Measurements from ENCODE around the gene NTRK2.

DNA sequence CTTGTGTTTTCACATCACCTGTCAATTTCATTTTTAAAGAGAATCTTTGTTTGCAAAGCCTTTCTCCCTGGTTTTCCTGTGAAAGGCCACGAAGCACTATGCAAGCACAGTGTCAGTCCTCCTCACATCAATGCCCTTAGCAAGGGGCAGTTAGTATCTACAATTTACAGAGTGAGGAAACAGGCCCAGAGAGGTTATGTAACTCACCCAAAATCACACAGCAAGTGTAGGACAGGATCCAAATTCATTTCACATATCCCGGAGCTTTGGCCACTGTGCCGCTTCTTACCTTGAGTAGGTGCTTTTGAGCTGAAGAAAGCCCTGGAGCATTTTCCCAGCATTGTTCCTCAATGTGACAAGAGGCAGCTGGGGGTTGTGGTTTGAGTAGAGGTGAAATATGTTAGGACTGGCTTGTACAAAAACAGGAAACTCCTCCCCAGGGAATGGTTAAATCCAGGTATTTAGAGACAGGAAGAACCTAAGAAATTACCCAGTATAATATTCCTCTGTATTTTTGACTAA is 283.8 kb downstream of the NTRK2 start:
- TF ChIP-seq TOX (CRISPR knock-in tag; IDR thresholded peaks at IDR 0.05; ENCODE audit: borderline replicate concordance) (no peak), ZNF70 (CRISPR knock-in tag; IDR thresholded peaks at IDR 0.05) (no peak), CSRNP3 (CRISPR knock-in tag; IDR thresholded peaks at IDR 0.05) (no peak), OSR1 (CRISPR knock-in tag; IDR thresholded peaks at IDR 0.05) (no peak), TCF4 (CRISPR knock-in tag; IDR thresholded peaks at IDR 0.05; ENCODE audit: borderline replicate concordance) (no peak)
- TF ChIP-seq, protein P1, sequence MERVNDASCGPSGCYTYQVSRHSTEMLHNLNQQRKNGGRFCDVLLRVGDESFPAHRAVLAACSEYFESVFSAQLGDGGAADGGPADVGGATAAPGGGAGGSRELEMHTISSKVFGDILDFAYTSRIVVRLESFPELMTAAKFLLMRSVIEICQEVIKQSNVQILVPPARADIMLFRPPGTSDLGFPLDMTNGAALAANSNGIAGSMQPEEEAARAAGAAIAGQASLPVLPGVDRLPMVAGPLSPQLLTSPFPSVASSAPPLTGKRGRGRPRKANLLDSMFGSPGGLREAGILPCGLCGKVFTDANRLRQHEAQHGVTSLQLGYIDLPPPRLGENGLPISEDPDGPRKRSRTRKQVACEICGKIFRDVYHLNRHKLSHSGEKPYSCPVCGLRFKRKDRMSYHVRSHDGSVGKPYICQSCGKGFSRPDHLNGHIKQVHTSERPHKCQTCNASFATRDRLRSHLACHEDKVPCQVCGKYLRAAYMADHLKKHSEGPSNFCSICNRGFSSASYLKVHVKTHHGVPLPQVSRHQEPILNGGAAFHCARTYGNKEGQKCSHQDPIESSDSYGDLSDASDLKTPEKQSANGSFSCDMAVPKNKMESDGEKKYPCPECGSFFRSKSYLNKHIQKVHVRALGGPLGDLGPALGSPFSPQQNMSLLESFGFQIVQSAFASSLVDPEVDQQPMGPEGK (CRISPR knock-in tag; IDR thresholded peaks at IDR 0.05; ENCODE audit: borderline replicate concordance), result no peak
